H1 (cell line): ENCODE measurements around the gene FCGR2B. TPM values are rescaled to one million over a fixed set of nuclear protein-coding genes. Genes with fewer than 3 reads are reported as not detected.

Experiments used
- CTCF ChIA-PET: fragments of 300-600 bp; sonication (Branson Sonifier 250); formaldehyde crosslinking; loops from one replicate; lab custom pipeline; 2021; ENCODE audit not compliant: partially characterized antibody; lab: Charles Lee
- POLR2A ChIA-PET: fragments of 300-600 bp; sonication (Branson Sonifier 250); formaldehyde crosslinking; loops from one replicate; lab custom pipeline; 2021; ENCODE audit warnings: inconsistent platforms; ENCODE audit not compliant: partially characterized antibody; lab: Charles Lee
- DNase-seq, 2 experiments: peaks; one replicate each; pipeline versions ENCODE4 v3.0.0 to v3.0.0-alpha.2; 2010 to 2022; ENCODE audit warnings: low spot score in 2 of 2, low read depth in 1 of 2, mixed read lengths in 1 of 2
- FAIRE-seq: peaks from 2 replicates; lab custom pipeline; 2011; peaks lifted over from hg19 to GRCh38; lab: Jason Lieb, UNC
- H2AFZ ChIP-seq: 2 replicates; pipeline ENCODE4 v1.8.1; 2012; ENCODE audit warnings: low read length, inconsistent platforms
- H2AK5ac ChIP-seq: 2 replicates; pipeline ENCODE4 v1.6.1; 2013; ENCODE audit warnings: low read depth, low read length
- H2BK120ac ChIP-seq: replicated peaks from 2 replicates; pipeline ENCODE3; 2013; ENCODE audit warnings: low read depth, low read length, inconsistent platforms
- H2BK12ac ChIP-seq: 2 replicates; pipeline ENCODE4 v1.6.1; 2013; ENCODE audit warnings: low read depth, low read length
- H2BK15ac ChIP-seq: 2 replicates; pipeline ENCODE4 v1.6.1; 2013; ENCODE audit warnings: low read length
- H2BK20ac ChIP-seq: 2 replicates; pipeline ENCODE4 v1.6.1; 2013; ENCODE audit warnings: low read length
- H2BK5ac ChIP-seq: 2 replicates; pipeline ENCODE4 v1.6.1; 2013; ENCODE audit warnings: low read depth, low read length
- H3K14ac ChIP-seq: 2 replicates; pipeline ENCODE4 v1.6.1; 2013; ENCODE audit warnings: inconsistent platforms; ENCODE audit not compliant: insufficient read length
- H3K18ac ChIP-seq: 2 replicates; pipeline ENCODE4 v1.6.1; 2013; ENCODE audit warnings: low read length; ENCODE audit errors: extremely low read depth
- H3K23ac ChIP-seq: 2 replicates; pipeline ENCODE4 v1.6.1; 2013; ENCODE audit warnings: inconsistent platforms; ENCODE audit not compliant: insufficient read length
- H3K23me2 ChIP-seq: 2 replicates; pipeline ENCODE4 v1.6.1; 2013; ENCODE audit warnings: low read depth, low read length
- H3K27ac ChIP-seq: 2 replicates; pipeline ENCODE4 v1.6.1; 2011; ENCODE audit warnings: low read depth, low read length, inconsistent platforms
- H3K27me3 ChIP-seq, 4 experiments: replicated peaks in 1 of 4; 1 replicate in 1 of 4; 2 replicates in 3 of 4; pipeline versions ENCODE4 v1.6.1 to v1.8.1; 2011 to 2013; ENCODE audit warnings: low read length in 3 of 4, mild to moderate bottlenecking in 3 of 4, inconsistent platforms in 2 of 4, mixed read lengths in 2 of 4, moderate library complexity in 1 of 4; ENCODE audit not compliant: control insufficient read depth in 3 of 4, insufficient read depth in 3 of 4; ENCODE audit errors: extremely low read depth in 1 of 4
- H3K36me3 ChIP-seq, 4 experiments: 2 replicates each; pipeline versions ENCODE4 v1.6.1 to v1.8.1; 2011 to 2013; ENCODE audit warnings: mild to moderate bottlenecking in 4 of 4, low read length in 3 of 4, moderate library complexity in 2 of 4, control low read depth in 1 of 4, inconsistent platforms in 1 of 4; ENCODE audit not compliant: insufficient read depth in 4 of 4, control insufficient read depth in 2 of 4
- H3K4ac ChIP-seq: replicated peaks from 2 replicates; pipeline ENCODE3; 2013; ENCODE audit warnings: low read length, low read depth, mixed read lengths, inconsistent platforms; ENCODE audit not compliant: insufficient read length
- H3K4me1 ChIP-seq, 4 experiments: replicated peaks in 1 of 4; 1 replicate in 1 of 4; 2 replicates in 3 of 4; pipeline versions ENCODE4 v1.6.1 to v1.8.1; 2011 to 2013; ENCODE audit warnings: low read length in 3 of 4, inconsistent platforms in 2 of 4, mixed read lengths in 1 of 4; ENCODE audit not compliant: insufficient read depth in 4 of 4, control insufficient read depth in 3 of 4
- H3K4me2 ChIP-seq, 2 experiments: 2 replicates each; pipeline versions ENCODE4 v1.6.1 to v1.8.1; 2011 to 2013; ENCODE audit warnings: low read depth in 2 of 2, low read length in 2 of 2, control low read depth in 1 of 2, inconsistent platforms in 1 of 2, mild to moderate bottlenecking in 1 of 2; ENCODE audit not compliant: insufficient read depth in 1 of 2
- H3K4me3 ChIP-seq, 4 experiments: fragments of 200-600, 300-600 bp in 1 of 4; sonication (generic), shearing (Covaris generic), sonication (Bioruptor Twin) in 1 of 4; 2 replicates each; pipeline versions ENCODE4 v1.5.1 to v1.8.1; 2011 to 2016; ENCODE audit warnings: low read length in 4 of 4, low read depth in 3 of 4, control low read depth in 2 of 4, inconsistent platforms in 2 of 4, mild to moderate bottlenecking in 2 of 4, mixed read lengths in 1 of 4, moderate library complexity in 1 of 4; ENCODE audit not compliant: insufficient read depth in 2 of 4; ENCODE audit errors: extremely low read depth in 1 of 4
- H3K56ac ChIP-seq: replicated peaks from 2 replicates; pipeline ENCODE3; 2013; ENCODE audit warnings: low read depth, mild to moderate bottlenecking, mixed read lengths, low read length, inconsistent platforms; ENCODE audit not compliant: insufficient read length
- H3K79me1 ChIP-seq: 2 replicates; pipeline ENCODE4 v1.6.1; 2013; ENCODE audit warnings: low read depth, low read length, control low read depth
- H3K79me2 ChIP-seq, 2 experiments: 2 replicates each; pipeline versions ENCODE4 v1.6.1 to v1.8.1; 2012 to 2013; ENCODE audit warnings: low read length in 2 of 2, mild to moderate bottlenecking in 2 of 2, inconsistent platforms in 1 of 2; ENCODE audit not compliant: insufficient read depth in 2 of 2, control insufficient read depth in 1 of 2
- H3K9ac ChIP-seq, 4 experiments: replicated peaks in 1 of 4; 1 replicate in 1 of 4; 2 replicates in 3 of 4; pipeline versions ENCODE4 v1.6.1 to v1.8.1; 2011 to 2013; ENCODE audit warnings: low read depth in 3 of 4, low read length in 3 of 4, control low read depth in 2 of 4, mild to moderate bottlenecking in 2 of 4, moderate library complexity in 2 of 4, inconsistent platforms in 1 of 4; ENCODE audit errors: extremely low read depth in 1 of 4
- H3K9me3 ChIP-seq, 2 experiments: 2 replicates each; pipeline versions ENCODE4 v1.6.1 to v1.8.1; 2012 to 2013; ENCODE audit warnings: mild to moderate bottlenecking in 2 of 2, moderate library complexity in 2 of 2, control low read depth in 1 of 2, inconsistent platforms in 1 of 2, low read depth in 1 of 2, low read length in 1 of 2, mixed read lengths in 1 of 2; ENCODE audit not compliant: insufficient read depth in 2 of 2
- H4K20me1 ChIP-seq, 2 experiments: replicated peaks in 1 of 2; 2 replicates each; pipeline versions ENCODE3 to v1.8.1; 2011 to 2013; ENCODE audit warnings: inconsistent platforms in 2 of 2, low read length in 2 of 2, mild to moderate bottlenecking in 1 of 2; ENCODE audit not compliant: insufficient read depth in 2 of 2, control insufficient read depth in 1 of 2
- H4K5ac ChIP-seq: 2 replicates; pipeline ENCODE4 v1.6.1; 2013; ENCODE audit warnings: low read length, low read depth, mixed read lengths, inconsistent platforms; ENCODE audit not compliant: insufficient read length
- H4K8ac ChIP-seq: 2 replicates; pipeline ENCODE4 v1.8.0; 2013; ENCODE audit warnings: mild to moderate bottlenecking, moderate library complexity, low read length, inconsistent platforms; ENCODE audit not compliant: insufficient read depth; ENCODE audit errors: extremely low read depth
- H4K91ac ChIP-seq: replicated peaks from 2 replicates; pipeline ENCODE3; 2013; ENCODE audit warnings: low read length, mixed read lengths, inconsistent platforms; ENCODE audit not compliant: insufficient read length
- BACH1 ChIP-seq: IDR thresholded peaks from 2 replicates; pipeline ENCODE4 v1.6.1; 2012; ENCODE audit warnings: low read length, improper control_type of control experiment
- CHD2 ChIP-seq: IDR thresholded peaks from 2 replicates; pipeline ENCODE4 v1.6.1; 2012; ENCODE audit warnings: low read length, improper control_type of control experiment
- E2F6 ChIP-seq: IDR thresholded peaks from 2 replicates; pipeline ENCODE4 v1.6.1; 2012; ENCODE audit warnings: inconsistent platforms
- KDM4A ChIP-seq: IDR thresholded peaks from one replicate; pipeline ENCODE4 v1.7.1; 2012; ENCODE audit warnings: low read depth, mild to moderate bottlenecking, moderate library complexity, low read length, inconsistent platforms; ENCODE audit not compliant: severe bottlenecking
- MAFK ChIP-seq: IDR thresholded peaks from 2 replicates; pipeline ENCODE4 v1.6.1; 2012; ENCODE audit warnings: low read depth, mild to moderate bottlenecking, improper control_type of control experiment, low read length
- POLR2AphosphoS5 ChIP-seq: IDR thresholded peaks from 2 replicates; pipeline ENCODE4 v1.6.1; 2011; ENCODE audit warnings: low read depth, low read length
- RXRA ChIP-seq: IDR thresholded peaks from 2 replicates; pipeline ENCODE4 v1.6.1; 2011; ENCODE audit warnings: low read depth, mild to moderate bottlenecking, low read length, moderate library complexity; ENCODE audit not compliant: insufficient read depth
- SAP30 ChIP-seq: fragments of 300-600 bp; sonication (generic); IDR thresholded peaks from 2 replicates; pipeline ENCODE4 v1.7.1; 2012; ENCODE audit warnings: low read length, moderate library complexity, mild to moderate bottlenecking, inconsistent platforms; ENCODE audit not compliant: insufficient read depth, insufficient replicate concordance
- SUZ12 ChIP-seq: fragments of 200-600 bp; sonication (generic); IDR thresholded peaks from 2 replicates; pipeline ENCODE4 v1.6.1; 2012; ENCODE audit warnings: mild to moderate bottlenecking, inconsistent platforms, low read length, moderate library complexity, mixed read lengths
- WGBS, 2 experiments: shearing (Covaris generic) in 1 of 2; methylation state at CpG; one replicate each; pipeline versions ENCODE4 v1.1.6 to v1.1.7; 2013 to 2015; ENCODE audit warnings: low lambda C conversion rate in 2 of 2, mixed read lengths in 2 of 2, inconsistent platforms in 1 of 2, low coverage in 1 of 2, missing lambda C conversion rate in 1 of 2; ENCODE audit not compliant: insufficient replicate concordance in 2 of 2, insufficient coverage in 1 of 2, insufficient read length in 1 of 2; ENCODE audit errors: extremely low coverage in 1 of 2, missing lambda C conversion rate in 1 of 2; 5-methylcytosine and 5-hydroxymethylcytosine counted together
- polyA plus RNA-seq, 7 experiments: library from polyadenylated mRNA; depleted of rRNA in 3 of 7; stranded (reverse) in 5 of 7; unstranded in 2 of 7; fragments of >200 nt in 5 of 7; fragments of 200-250 nt in 2 of 7; gene quantifications; 1 replicate in 5 of 7; 2 replicates in 1 of 7; 4 replicates in 1 of 7; pipeline versions ENCODE4 v1.2.1 to v1.2.3, GENCODE V29; 2011 to 2013; ENCODE audit warnings: missing spikeins in 2 of 7, mixed read lengths in 2 of 7
- total RNA-seq: library from RNA; stranded (reverse); fragmentation: NEBNext Ultra II Directional; extraction: Animal tissue kit (Norgen Biotek cat#: 25700); gene quantifications from 2 replicates; pipeline ENCODE4 v1.2.1, GENCODE V29; 2021

Gene FCGR2B
- total and polyA plus RNA-seq, 2 of the 8 experiments (the other 6 are each of a cell fraction or from before 2014, with no cell fraction given), result 0.05 TPM; not detected in 1

GRCh38 chr1:161726473-161727255, 63.7 kb downstream of the FCGR2B start:
- H2BK120ac ChIP-seq, result no peak overlapping the region
- peak overlapping the region; percentile 90; the same call in 1 of the 2 replicates for H2AFZ ChIP-seq
- H3K79me1 ChIP-seq, result no peaks in the 10 kb centered on the region
- H3K4me3 ChIP-seq, result peak overlapping the region; percentile 78 to 86 (median 85)
- H4K8ac ChIP-seq, result peak overlapping the region; percentile 91
- no peak overlapping the region for H2BK12ac ChIP-seq
- no peaks in the 10 kb centered on the region for H4K20me1 ChIP-seq
- H3K4me2 ChIP-seq, result peak overlapping the region; percentile 89 to 100
- no peak overlapping the region for H3K4ac ChIP-seq
- peak overlapping the region; percentile 27 for H3K56ac ChIP-seq
- FAIRE-seq (no peak), DNase-seq (peak in 1 of 2 experiments; percentile 85)
- peaks cover 12 to 25% (median 22%) of the 10 kb centered on the region in 4 experiments for H3K27me3 ChIP-seq
- H3K14ac ChIP-seq, result no peak overlapping the region
- H3K18ac ChIP-seq, result peak overlapping the region; percentile 99
- peaks cover 2 to 8% (median 4%) of the 10 kb centered on the region in 4 experiments for H3K4me1 ChIP-seq
- no peak overlapping the region for H3K23ac ChIP-seq
- H3K27ac ChIP-seq, result peak overlapping the region; percentile 45; the same call in 1 of the 2 replicates
- peak overlapping the region; percentile 58 to 73 (median 69); a peak in 5 of 7 replicates for H3K9ac ChIP-seq
- H4K91ac ChIP-seq, result peak overlapping the region; percentile 70
- ChIA-PET CTCF (interaction anchor here (0.6 to 4.8 kb wide), 14 partner anchors 8 to 301 kb away, joined by 3 to 52 read pairs (median 4); partner anchors contain the start of gene DUSP12), POLR2A (interaction anchor here (0.7 to 2.7 kb wide), 9 partner anchors 10 to 114 kb away, joined by 3 to 27 read pairs (median 6); partner anchors contain the start of genes DUSP12 and FCRLA)
- peak overlapping the region; percentile 60; the same call in 1 of the 2 replicates for H2BK5ac ChIP-seq
- peak overlapping the region; percentile 35 for H4K5ac ChIP-seq
- H2BK15ac ChIP-seq, result peak overlapping the region; percentile 40; the same call in 1 of the 2 replicates
- H3K36me3 ChIP-seq, result no peaks in the 10 kb centered on the region
- no peak overlapping the region for H2AK5ac ChIP-seq
- no peaks in the 10 kb centered on the region for H3K79me2 ChIP-seq
- no peaks in the 10 kb centered on the region for H3K9me3 ChIP-seq
- 1% methylated on average over 35 of the region's 83 CpGs; no CpG with 5 or more reads in 1 of the 2 experiments for WGBS, 2 experiments
- H2BK20ac ChIP-seq, result no peak overlapping the region
- peaks cover 12% of the 10 kb centered on the region for H3K23me2 ChIP-seq
- TF ChIP-seq CHD2, result peak; percentile 51; the same call in 1 of the 2 replicates
- TF ChIP-seq RXRA, result no peak
- TF ChIP-seq MAFK, result no peak
- peak; percentile 22; the same call in 1 of the 2 replicates for TF ChIP-seq BACH1
- TF ChIP-seq SAP30, result peak; percentile 14
- peak; percentile 59; the same call in 1 of the 2 replicates for TF ChIP-seq SUZ12
- peak; percentile 10; the same call in 1 of the 2 replicates for TF ChIP-seq POLR2AphosphoS5
- TF ChIP-seq E2F6, result no peak; the same call in 1 of the 2 replicates
- peak; percentile 99 for TF ChIP-seq KDM4A
